ENCODE results near the gene KIFC1. TPM values are rescaled to one million over a fixed set of nuclear protein-coding genes. Genes with fewer than 3 reads are reported as not detected.
"Not testable (repeated sequence)": the region's sequence is repeated elsewhere in the genome, so short reads cannot be mapped to it uniquely, and the experiment has no call there.

KIFC1 gene, protein sequence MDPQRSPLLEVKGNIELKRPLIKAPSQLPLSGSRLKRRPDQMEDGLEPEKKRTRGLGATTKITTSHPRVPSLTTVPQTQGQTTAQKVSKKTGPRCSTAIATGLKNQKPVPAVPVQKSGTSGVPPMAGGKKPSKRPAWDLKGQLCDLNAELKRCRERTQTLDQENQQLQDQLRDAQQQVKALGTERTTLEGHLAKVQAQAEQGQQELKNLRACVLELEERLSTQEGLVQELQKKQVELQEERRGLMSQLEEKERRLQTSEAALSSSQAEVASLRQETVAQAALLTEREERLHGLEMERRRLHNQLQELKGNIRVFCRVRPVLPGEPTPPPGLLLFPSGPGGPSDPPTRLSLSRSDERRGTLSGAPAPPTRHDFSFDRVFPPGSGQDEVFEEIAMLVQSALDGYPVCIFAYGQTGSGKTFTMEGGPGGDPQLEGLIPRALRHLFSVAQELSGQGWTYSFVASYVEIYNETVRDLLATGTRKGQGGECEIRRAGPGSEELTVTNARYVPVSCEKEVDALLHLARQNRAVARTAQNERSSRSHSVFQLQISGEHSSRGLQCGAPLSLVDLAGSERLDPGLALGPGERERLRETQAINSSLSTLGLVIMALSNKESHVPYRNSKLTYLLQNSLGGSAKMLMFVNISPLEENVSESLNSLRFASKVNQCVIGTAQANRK
- not detected for total RNA-seq

- Histone ChIP-seq H3K27me3 (no peaks in the 10 kb centered on the region), H3K36me3 (no peaks in the 10 kb centered on the region), H3K4me1 (peaks cover 3 to 6% of the 10 kb centered on the region in 2 donors), H3K9me3 (no peaks in the 10 kb centered on the region), H3K4me3 (peak within 1 kb of the TSS; percentile 65 to 77), H3K27ac (peak within 1 kb of the TSS; percentile 91 to 93)
- DNase-seq (ENCODE audit: low spot score in 2 of 2), result peak; percentile 96 to 99
- intact Hi-C loops (cut with DNase I), result loop anchor here (1.0 to 5.0 kb wide), 8 partner anchors 19 to 184 kb away; partner anchors contain the start of genes PFDN6, RING1, RPS18 and WDR46
- TF ChIP-seq, protein P1, sequence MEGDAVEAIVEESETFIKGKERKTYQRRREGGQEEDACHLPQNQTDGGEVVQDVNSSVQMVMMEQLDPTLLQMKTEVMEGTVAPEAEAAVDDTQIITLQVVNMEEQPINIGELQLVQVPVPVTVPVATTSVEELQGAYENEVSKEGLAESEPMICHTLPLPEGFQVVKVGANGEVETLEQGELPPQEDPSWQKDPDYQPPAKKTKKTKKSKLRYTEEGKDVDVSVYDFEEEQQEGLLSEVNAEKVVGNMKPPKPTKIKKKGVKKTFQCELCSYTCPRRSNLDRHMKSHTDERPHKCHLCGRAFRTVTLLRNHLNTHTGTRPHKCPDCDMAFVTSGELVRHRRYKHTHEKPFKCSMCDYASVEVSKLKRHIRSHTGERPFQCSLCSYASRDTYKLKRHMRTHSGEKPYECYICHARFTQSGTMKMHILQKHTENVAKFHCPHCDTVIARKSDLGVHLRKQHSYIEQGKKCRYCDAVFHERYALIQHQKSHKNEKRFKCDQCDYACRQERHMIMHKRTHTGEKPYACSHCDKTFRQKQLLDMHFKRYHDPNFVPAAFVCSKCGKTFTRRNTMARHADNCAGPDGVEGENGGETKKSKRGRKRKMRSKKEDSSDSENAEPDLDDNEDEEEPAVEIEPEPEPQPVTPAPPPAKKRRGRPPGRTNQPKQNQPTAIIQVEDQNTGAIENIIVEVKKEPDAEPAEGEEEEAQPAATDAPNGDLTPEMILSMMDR (IDR thresholded peaks at IDR 0.05), result peak; percentile 93 to 96 (median 94)
Observed at GRCh38 chr6:33391278-33391921, at the start of gene KIFC1. KIFC1 (plus strand) TSS chr6:33391823; CDS start chr6:33391986, 163 bp downstream.

DNA sequence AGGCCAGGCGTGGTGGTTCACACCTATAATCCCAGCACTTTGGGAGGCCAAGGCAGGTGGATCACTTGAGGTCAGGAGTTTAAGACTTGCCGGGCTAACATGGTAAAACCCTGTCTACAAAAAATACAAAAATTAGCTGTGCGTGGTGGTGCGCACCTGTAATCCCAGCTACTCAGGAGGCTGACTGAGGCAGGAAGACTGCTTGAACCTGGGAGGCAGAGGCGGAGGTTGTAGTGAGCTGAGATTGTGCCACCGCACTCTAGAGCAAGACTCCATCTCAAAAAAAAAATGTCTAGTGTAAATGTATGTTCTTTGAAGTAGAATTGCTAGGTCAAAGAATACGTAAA lies 48.0 kb upstream of the KIFC1 start:
- H3K27ac ChIP-seq; H3K27me3 ChIP-seq; H3K36me3 ChIP-seq; DNase-seq (ENCODE audit: low spot score in 2 of 2); intact Hi-C loops (cut with DNase I); H3K4me3 ChIP-seq; H3K4me1 ChIP-seq; H3K9me3 ChIP-seq: not testable (repeated sequence)

DNA sequence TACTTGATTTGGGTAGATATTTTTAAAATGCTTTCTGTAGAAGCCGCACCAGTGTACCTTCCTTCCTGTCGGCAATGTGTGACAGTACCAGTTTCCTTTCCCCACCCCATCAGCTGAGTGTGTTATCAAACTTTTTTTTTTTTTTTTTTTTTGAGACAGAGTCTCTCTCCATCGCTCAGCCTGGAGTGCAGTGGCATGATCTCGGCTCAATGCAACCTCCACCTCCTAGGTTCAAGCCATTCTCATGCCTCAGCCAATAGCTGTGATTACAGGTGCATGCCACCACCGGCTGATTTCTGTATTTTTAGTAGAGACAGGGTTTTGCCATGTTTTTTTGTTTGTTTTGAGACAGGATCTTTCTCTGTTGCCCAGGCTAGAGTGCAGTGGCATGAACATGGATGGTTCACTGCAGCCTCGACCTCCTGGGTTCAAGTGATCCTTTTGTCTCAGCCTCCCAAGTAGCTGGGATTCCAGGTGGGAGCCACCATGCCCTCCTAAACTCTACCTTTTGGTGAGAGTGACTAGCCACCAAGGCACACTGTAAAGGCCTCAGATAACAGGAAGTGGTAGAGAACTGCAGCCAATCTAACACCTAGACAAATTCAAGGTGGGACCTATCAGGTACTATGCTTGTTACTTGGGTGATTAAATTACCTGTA lies 47.5 kb upstream of the KIFC1 start:
- intact Hi-C loops (cut with DNase I), result no loop called here
- Histone ChIP-seq H3K4me1 (peaks cover 0 to 7% of the 10 kb centered on the region in 2 donors), H3K9me3 (no peaks in the 10 kb centered on the region), H3K27me3 (no peaks in the 10 kb centered on the region), H3K27ac (no peak overlapping the region), H3K36me3 (no peaks in the 10 kb centered on the region), H3K4me3 (no peak overlapping the region)
- TF ChIP-seq, protein P1 (IDR thresholded peaks at IDR 0.05), result no peak
- no peak for DNase-seq (ENCODE audit: low spot score in 2 of 2)

- H3K4me3 ChIP-seq, result peak overlapping the region in 1 of 2 donors; percentile 21
Observed at GRCh38 chr6:33344701-33345697, 46.6 kb upstream of the KIFC1 start.

DNA sequence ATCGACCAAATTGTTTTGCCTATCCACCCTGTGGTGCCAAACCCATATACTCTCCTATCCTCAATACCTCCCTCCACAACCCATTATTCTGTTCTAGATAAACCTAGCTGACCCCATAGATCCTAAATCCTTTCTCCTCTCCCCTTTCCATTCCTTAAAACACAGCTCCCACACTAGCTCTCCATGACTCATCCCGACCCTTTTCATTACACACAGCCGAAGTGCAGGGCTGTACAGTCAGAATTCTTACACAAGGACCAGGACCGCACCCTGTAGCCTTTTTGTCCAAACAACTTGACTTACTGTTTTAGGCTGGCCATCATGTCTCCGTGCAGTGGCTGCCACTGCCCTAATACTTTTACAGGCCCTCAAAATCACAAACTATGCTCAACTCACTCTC lies 44.7 kb upstream of the KIFC1 start:
- H3K27ac ChIP-seq; intact Hi-C loops (cut with DNase I); H3K4me1 ChIP-seq; H3K9me3 ChIP-seq; H3K36me3 ChIP-seq; H3K4me3 ChIP-seq; DNase-seq (ENCODE audit: low spot score in 2 of 2); H3K27me3 ChIP-seq: not testable (repeated sequence)

More at GRCh38 chr6:33344701-33345697, 46.6 kb upstream of the KIFC1 start:
- no peaks in the 10 kb centered on the region for H3K9me3 ChIP-seq
- no peaks in the 10 kb centered on the region for H3K36me3 ChIP-seq
- H3K4me1 ChIP-seq, result peaks cover 0 to 7% of the 10 kb centered on the region in 2 donors
- intact Hi-C loops (cut with DNase I), result no loop called here
- no peaks in the 10 kb centered on the region for H3K27me3 ChIP-seq
- peak overlapping the region in 1 of 2 donors; percentile 22 for H3K27ac ChIP-seq
- TF ChIP-seq, protein P1 (IDR thresholded peaks at IDR 0.05), result peak; percentile 42 to 66 (median 64)
- peak in 1 of 2 donors; percentile 80 for DNase-seq (ENCODE audit: low spot score in 2 of 2)
